ENCODE results near the gene TSPAN15. TPM values are rescaled to one million over a fixed set of nuclear protein-coding genes. Genes with fewer than 3 reads are reported as not detected.
A peak's percentile ranks its signal among the peaks of the same experiment; 100 is the strongest.
"Not testable (repeated sequence)": the region's sequence is repeated elsewhere in the genome, so short reads cannot be mapped to it uniquely, and the experiment has no call there.

The TSPAN15 gene
- total RNA-seq, 8 experiments from 2014 or later: 3.1 to 60.5 (median 6.6) TPM

DNA sequence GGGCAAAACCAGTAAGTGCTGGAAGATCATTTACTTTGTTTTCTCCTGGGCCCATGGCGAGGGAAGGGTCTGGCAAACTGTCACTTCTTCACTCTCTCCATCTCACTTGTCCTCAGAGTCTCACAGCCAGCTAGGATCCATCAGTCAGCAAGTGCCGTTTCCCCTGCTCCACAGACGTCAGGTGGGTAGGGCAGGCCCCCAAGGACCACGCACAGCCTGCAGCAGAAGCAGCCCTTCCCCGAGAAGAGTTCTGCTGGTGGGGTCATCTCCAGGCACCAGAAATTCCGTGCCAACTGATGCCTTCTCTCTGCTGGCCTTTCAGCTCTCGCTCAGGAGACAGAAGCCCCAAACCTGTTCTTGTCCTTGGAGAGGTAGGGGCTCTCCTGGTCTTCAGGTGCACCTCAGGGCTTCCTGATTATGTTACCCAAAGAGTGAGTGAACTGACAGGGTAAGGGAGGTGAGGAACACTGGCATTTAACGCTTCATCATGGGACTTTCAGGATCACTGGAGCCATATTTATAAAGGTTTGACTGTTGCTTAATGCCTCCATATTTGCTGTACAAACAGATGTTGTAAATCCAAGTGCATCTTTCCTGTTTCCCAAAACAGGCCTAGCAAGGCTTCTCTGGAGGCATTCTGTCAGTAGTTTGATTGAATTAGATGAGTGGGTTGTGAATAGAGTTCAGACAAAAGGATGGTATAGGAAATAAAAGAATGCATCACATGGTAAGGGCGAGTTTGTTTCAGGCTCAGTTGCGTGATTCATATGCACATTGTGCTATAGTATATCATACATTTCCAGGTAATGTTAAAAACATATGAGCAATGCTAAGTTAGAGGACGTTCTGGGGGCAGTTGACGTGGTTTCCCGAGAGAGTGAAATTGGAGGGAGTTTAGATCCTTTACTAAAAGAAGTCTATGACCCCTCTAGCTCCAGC lies 13.7 kb upstream of the TSPAN15 start:
- H3K4me1 ChIP-seq (replicated peaks in 1 of 2): peaks cover 0 to 4% of the 10 kb centered on the region in 2 donors
- in situ Hi-C loops (cut with MboI; ENCODE audit: low pct_unique_long_range_greater_than_20kb in 2 of 9, low sequenced_read_pairs in 9 of 9, unreplicated experiment in 9 of 9): loop anchor here in 1 of 9 experiments (25.0 kb wide), 1 partner anchor 200 kb away; the partner anchor contains the start of gene FAM241B
- H3K4me3 ChIP-seq: no peak overlapping the region
- no peak overlapping the region for H3K27ac ChIP-seq
- 51 to 90% (median 73%) methylated on average over 1 to 10 of the region's 13 CpGs for WGBS, 10 experiments
- no peak for ATAC-seq (replicated peaks in 6 of 8)

DNA sequence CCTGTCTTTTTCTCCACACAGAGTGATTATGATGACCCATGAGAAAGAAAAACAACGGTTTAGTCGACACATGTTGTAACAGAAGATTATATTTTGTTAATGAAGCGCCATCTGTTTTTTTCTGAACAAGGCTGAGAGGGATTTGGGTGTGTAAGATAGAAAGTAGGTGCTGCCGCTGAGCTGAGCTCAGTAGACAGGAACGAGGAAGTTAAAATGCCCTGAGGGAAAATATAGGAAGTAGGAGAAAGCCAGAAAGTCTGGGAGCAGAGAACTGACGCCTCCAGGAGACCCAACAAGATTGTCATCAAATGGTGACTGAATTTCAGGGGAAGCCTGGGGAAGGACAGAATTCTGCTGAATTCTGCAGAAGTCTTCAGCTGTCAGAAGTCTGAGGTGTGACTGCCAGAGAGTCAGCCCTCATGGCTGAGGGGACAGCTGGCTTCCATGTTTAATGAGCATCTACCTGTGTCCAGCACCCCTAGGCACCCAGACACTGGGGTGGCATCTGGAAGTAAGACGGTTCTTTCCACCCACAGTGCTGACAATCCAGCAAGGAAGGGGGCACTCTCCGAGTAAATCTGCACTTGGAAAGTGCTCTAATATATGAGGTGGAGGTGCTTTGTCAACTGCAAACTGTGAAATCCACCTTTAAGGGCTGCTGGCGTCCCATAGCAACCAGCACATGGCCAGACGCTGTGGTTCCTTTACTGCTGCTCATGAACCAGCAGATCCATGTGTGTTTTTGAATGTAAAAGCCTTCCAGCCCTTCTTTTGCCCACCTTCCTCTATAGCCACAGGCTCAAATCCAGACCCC lies 12.5 kb upstream of the TSPAN15 start:
- H3K27ac ChIP-seq: no peak overlapping the region
- peak in 3 of 8 experiments; percentile 86 to 91 (median 87) for ATAC-seq (replicated peaks in 6 of 8)
- in situ Hi-C loops (cut with MboI; ENCODE audit: low pct_unique_long_range_greater_than_20kb in 2 of 9, low sequenced_read_pairs in 9 of 9, unreplicated experiment in 9 of 9): loop anchor here in 1 of 9 experiments (25.0 kb wide), 1 partner anchor 199 kb away; the partner anchor contains the start of gene FAM241B
- WGBS, 10 experiments: 0 to 83% (median 64%) methylated on average over 1 to 7 of the region's 10 CpGs; no CpG with 5 or more reads in 1 of the 10 experiments
- peaks cover 0 to 4% of the 10 kb centered on the region in 2 donors for H3K4me1 ChIP-seq (replicated peaks in 1 of 2)
- no peak overlapping the region for H3K4me3 ChIP-seq

DNA sequence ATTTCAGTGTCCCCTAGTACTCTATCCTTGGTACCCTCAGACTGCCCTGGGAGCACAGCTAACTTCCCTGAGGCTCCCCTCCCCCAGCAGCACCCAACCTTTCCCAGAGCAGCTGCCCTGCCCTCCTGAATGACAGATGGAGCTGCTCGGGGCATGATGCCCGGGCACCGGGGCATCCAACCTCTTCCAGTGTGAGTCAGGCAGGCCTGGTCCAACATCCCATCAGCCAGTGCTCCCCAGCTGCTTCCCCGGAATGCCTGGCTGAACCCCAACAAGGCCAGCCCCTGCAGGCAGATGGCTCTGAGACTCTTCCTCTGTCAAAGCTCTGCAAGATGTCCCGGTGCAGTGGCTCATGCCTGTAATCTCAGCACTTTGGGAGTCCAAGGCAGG lies 11.9 kb upstream of the TSPAN15 start:
- no peak overlapping the region for H3K27ac ChIP-seq
- WGBS, 10 experiments: 8 to 100% (median 90%) methylated on average over 1 to 3 of the region's 5 CpGs; no CpG with 5 or more reads in 6 of the 10 experiments

DNA sequence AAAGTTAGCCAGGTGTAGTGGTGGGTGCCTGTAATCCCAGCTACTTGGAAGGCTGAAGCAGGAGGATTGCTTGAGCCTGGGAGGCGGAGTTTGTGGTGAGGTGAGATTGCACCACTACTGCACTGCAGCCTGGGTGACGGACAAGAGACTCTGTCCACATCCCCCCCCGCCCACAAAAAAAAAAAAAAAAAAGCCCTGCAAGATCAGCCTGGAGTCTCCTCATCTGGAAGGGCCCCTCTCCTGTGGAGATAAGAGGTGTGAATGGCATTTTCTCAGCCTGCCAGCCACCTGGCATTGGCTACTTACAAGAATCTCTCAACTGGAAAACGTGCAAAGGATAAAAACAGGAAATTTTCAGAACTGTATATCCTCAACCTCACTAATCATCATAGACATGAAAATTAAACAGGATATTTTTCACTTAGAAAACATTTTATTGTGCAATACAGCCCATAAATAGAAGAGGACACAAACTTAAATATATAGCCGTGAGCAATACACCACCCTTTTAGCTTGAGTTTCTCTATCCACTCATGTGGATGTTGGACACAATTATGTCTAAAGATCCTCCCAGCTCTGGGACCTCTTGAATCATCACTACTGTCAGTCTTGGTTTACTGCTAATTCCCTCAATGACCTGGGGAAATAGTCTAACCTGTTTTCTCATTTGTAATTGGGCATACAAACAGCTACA lies 11.3 kb upstream of the TSPAN15 start:
- peak in 4 of 8 experiments; percentile 35 to 49 (median 37) for ATAC-seq (replicated peaks in 6 of 8)
- in situ Hi-C loops (cut with MboI; ENCODE audit: low pct_unique_long_range_greater_than_20kb in 2 of 9, low sequenced_read_pairs in 9 of 9, unreplicated experiment in 9 of 9): loop anchor here in 1 of 9 experiments (25.0 kb wide), 1 partner anchor 197 kb away; the partner anchor contains the start of gene FAM241B
- 21 to 100% (median 57%) methylated on average over 1 to 2 of the region's 5 CpGs; no CpG with 5 or more reads in 4 of the 10 experiments for WGBS, 10 experiments
- Histone ChIP-seq H3K4me1 (replicated peaks in 1 of 2) (peaks cover 0 to 4% of the 10 kb centered on the region in 2 donors), H3K27ac (no peak overlapping the region), H3K4me3 (no peak overlapping the region)

More for the DNA sequence above, 11.9 kb upstream of the TSPAN15 start:
- H3K4me1 ChIP-seq (replicated peaks in 1 of 2): peaks cover 0 to 4% of the 10 kb centered on the region in 2 donors
- no peak for ATAC-seq (replicated peaks in 6 of 8)
- no peak overlapping the region for H3K4me3 ChIP-seq
- in situ Hi-C loops (cut with MboI; ENCODE audit: low pct_unique_long_range_greater_than_20kb in 2 of 9, low sequenced_read_pairs in 9 of 9, unreplicated experiment in 9 of 9): loop anchor here in 1 of 9 experiments (25.0 kb wide), 1 partner anchor 198 kb away; the partner anchor contains the start of gene FAM241B

DNA sequence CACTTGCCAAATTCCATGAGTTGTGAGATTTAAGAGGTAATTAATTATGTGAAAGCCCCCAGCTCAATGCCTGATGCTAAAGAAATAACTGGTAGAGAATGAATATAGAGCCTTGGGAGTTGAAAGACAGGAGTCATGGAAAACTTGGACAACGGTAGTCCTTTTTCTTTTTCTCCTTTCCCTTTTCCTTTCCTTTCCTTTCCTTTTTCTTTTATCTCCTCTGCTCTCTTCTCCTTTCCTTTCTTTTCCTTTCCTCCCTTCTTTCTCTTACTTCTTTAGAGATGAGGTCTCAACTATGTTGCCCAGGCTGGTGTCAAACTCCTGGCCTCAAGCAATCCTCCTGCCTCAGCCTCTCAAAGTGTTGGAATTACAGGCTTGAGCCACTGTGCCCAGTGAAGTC lies 7.9 kb upstream of the TSPAN15 start:
- Histone ChIP-seq H3K4me3 (no peak overlapping the region), H3K4me1 (replicated peaks in 1 of 2) (no peaks in the 10 kb centered on the region), H3K27ac (no peak overlapping the region)
- no peak for ATAC-seq (replicated peaks in 6 of 8)
- in situ Hi-C loops (cut with MboI; ENCODE audit: low pct_unique_long_range_greater_than_20kb in 2 of 9, low sequenced_read_pairs in 9 of 9, unreplicated experiment in 9 of 9): loop anchor here in 1 of 9 experiments (25.0 kb wide), 1 partner anchor 194 kb away; the partner anchor contains the start of gene FAM241B
- WGBS, 10 experiments: 12 to 100% (median 75%) methylated on average over 1 of the region's 1 CpG; no CpG with 5 or more reads in 2 of the 10 experiments

DNA sequence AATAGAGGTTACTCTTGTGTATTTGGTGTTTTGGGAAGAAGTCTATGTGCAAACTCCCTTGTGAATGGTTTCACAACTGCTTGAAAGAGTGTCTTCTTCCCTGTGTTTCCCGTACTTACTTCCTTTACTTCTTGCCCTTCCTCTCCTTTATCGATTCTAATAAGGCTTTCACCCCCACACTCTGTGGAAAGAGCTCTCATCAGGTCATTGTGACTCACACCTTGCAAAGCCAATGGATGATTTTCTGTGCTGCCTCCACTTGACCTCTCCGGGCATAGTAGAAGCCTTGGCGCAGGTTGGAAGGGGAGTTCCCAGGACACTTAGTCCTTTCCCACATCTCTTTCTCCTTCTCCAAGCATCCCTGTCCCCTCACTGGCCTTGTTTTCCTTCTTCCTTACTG lies 6.2 kb upstream of the TSPAN15 start:
- in situ Hi-C loops (cut with MboI; ENCODE audit: low pct_unique_long_range_greater_than_20kb in 2 of 9, low sequenced_read_pairs in 9 of 9, unreplicated experiment in 9 of 9): loop anchor here in 1 of 9 experiments (25.0 kb wide), 1 partner anchor 192 kb away; the partner anchor contains the start of gene FAM241B

DNA sequence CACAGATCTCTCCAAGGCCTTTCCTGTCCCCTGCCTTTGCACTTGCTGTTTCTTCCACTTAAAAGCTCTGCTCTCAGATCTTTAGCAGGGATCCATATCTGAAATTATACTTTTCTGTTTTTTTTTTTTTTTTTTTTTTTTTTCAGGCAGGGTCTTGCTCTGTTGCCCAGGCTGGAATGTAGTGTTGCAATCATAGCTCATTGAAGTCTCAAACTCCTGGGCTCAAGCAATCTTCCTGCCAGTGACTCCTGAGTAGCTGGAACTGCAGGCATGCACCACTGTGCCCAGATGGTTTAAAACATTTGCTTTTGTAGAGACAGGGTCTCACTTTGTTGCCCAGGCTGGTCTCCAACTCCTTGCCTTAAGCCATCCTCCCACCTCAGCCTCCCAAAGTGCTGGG lies 5.0 kb upstream of the TSPAN15 start:
- H3K4me1 ChIP-seq (replicated peaks in 1 of 2): no peaks in the 10 kb centered on the region
- no peak overlapping the region for H3K4me3 ChIP-seq
- no peak overlapping the region for H3K27ac ChIP-seq
- in situ Hi-C loops (cut with MboI; ENCODE audit: low pct_unique_long_range_greater_than_20kb in 2 of 9, low sequenced_read_pairs in 9 of 9, unreplicated experiment in 9 of 9): loop anchor here in 1 of 9 experiments (25.0 kb wide), 1 partner anchor 191 kb away; the partner anchor contains the start of gene FAM241B
- ATAC-seq (replicated peaks in 6 of 8): no peak

More for the DNA sequence above, 6.2 kb upstream of the TSPAN15 start:
- Histone ChIP-seq H3K27ac (no peak overlapping the region), H3K4me3 (no peak overlapping the region), H3K4me1 (replicated peaks in 1 of 2) (no peaks in the 10 kb centered on the region)
- no peak for ATAC-seq (replicated peaks in 6 of 8)
- WGBS, 10 experiments: 82 to 100% (median 90%) methylated on average over 1 to 4 of the region's 4 CpGs; no CpG with 5 or more reads in 2 of the 10 experiments

DNA sequence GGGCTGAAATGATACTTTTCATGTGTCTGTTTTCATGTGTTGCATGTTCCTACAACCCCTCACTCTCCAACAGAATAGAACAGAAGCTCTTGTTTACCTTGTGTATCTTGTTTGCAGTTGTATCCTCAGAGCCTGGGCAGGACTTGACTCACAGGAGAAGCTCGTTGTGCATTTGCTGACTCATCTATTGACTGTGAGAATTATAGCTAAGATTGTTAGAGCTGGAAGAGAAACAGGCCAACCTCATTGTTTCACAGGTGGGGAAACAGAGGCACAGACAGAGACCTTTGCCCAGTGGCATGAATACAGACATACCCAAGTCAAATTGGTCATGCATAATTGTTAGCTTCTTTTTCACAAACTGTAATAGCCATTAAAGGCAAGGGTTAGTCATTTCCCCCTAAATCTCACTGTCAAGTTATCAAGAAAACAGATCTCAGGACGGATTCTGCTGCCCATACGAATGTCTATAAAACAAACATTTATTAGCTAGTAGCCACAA lies 4.6 kb upstream of the TSPAN15 start:
- WGBS, 10 experiments: 0 to 94% (median 44%) methylated on average over 1 to 3 of the region's 3 CpGs; no CpG with 5 or more reads in 2 of the 10 experiments
- peak in 2 of 8 experiments; percentile 10 to 50 for ATAC-seq (replicated peaks in 6 of 8)
- H3K27ac ChIP-seq: no peak overlapping the region
- in situ Hi-C loops (cut with MboI; ENCODE audit: low pct_unique_long_range_greater_than_20kb in 2 of 9, low sequenced_read_pairs in 9 of 9, unreplicated experiment in 9 of 9): loop anchor here in 1 of 9 experiments (25.0 kb wide), 1 partner anchor 191 kb away; the partner anchor contains the start of gene FAM241B
- H3K4me1 ChIP-seq (replicated peaks in 1 of 2): no peaks in the 10 kb centered on the region
- H3K4me3 ChIP-seq: no peak overlapping the region

DNA sequence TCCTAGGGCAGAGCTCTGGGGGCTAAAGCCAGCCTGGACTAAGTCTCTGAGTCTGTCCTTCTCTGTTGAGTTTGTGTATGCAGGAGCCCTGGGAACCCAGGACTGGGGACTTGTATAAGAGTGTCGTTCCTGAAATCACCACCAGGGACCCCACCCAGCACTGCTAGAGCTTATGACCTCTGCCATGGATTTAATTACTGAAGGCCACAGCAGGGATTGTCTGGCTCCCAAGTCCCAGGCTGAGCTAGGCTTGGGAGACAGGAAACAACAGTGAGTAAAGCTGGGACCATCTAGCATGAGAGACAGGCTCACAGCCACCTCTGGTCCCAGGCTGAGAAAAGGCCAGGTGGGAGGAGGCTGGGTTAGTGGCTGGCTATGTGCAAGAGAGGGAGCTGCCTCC lies 1.4 kb upstream of the TSPAN15 start:
- Histone ChIP-seq H3K4me1 (replicated peaks in 1 of 2) (no peaks in the 10 kb centered on the region), H3K27ac (no peak overlapping the region), H3K4me3 (no peak overlapping the region)
- 0 to 20% (median 6%) methylated on average over 1 of the region's 1 CpG; no CpG with 5 or more reads in 6 of the 10 experiments for WGBS, 10 experiments
- in situ Hi-C loops (cut with MboI; ENCODE audit: low pct_unique_long_range_greater_than_20kb in 2 of 9, low sequenced_read_pairs in 9 of 9, unreplicated experiment in 9 of 9): loop anchor here in 1 of 9 experiments (25.0 kb wide), 1 partner anchor 187 kb away; the partner anchor contains the start of gene FAM241B
- ATAC-seq (replicated peaks in 6 of 8): peak in 3 of 8 experiments; percentile 21 to 28 (median 22)

DNA sequence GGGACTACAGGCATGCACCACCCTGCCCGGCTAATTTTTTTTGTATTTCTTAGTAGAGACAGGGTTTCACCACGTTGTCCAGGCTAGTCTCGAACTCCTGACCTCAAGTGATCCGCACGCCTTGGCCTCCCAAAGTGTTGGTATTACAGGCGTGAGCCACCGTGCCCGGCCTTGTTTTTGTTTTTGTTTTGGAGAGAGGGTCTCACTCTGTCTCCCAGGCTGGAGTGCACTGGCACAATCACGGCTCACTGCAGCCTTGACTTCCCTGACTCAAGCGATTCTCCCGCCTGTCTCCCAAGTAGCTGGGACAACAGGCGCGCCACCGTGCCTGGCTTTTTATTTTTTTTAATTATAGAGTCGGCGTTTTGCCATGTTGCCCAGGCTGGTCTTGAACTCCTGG lies 870 bp upstream of the TSPAN15 start:
- H3K4me3 ChIP-seq; H3K4me1 ChIP-seq (replicated peaks in 1 of 2); ATAC-seq (replicated peaks in 6 of 8); in situ Hi-C loops (cut with MboI; ENCODE audit: low pct_unique_long_range_greater_than_20kb in 2 of 9, low sequenced_read_pairs in 9 of 9, unreplicated experiment in 9 of 9); H3K27ac ChIP-seq: not testable (repeated sequence)
- WGBS, 10 experiments: 82 to 100% (median 88%) methylated on average over 3 to 15 of the region's 16 CpGs; no CpG with 5 or more reads in 5 of the 10 experiments

DNA sequence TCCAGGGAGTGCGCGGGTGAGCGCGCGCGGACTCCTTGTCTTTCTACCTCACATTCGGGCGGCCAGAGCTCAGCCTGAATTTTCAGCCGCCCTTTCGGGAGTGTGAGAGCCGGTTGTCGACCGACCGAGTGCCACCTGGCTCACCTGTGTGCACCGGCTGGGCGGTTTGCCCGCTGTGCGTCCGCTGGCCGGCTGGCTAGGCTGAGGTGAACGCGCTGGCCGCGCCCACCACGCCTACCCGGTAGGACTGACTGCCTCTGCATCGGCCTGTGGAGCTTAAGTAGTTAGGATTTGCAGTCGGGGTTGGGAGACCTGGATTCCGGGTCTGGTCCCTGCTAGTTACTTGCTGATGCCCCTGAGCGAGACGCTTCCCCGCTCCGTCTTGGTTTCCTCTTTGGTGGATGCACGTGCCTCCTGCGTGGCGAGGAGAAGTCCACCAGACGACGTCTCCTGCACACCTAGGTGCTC lies 553 bp downstream of the TSPAN15 start:
- WGBS, 10 experiments: 0 to 71% (median 32%) methylated on average over 1 to 14 of the region's 38 CpGs; no CpG with 5 or more reads in 4 of the 10 experiments
- Histone ChIP-seq H3K4me3 (peak overlapping the region; percentile 49 to 78 (median 69)), H3K27ac (no peak overlapping the region), H3K4me1 (replicated peaks in 1 of 2) (no peaks in the 10 kb centered on the region)
- peak in 3 of 8 experiments; percentile 4 to 25 (median 10) for ATAC-seq (replicated peaks in 6 of 8)
- in situ Hi-C loops (cut with MboI; ENCODE audit: low pct_unique_long_range_greater_than_20kb in 2 of 9, low sequenced_read_pairs in 9 of 9, unreplicated experiment in 9 of 9): no loop called here
